GM21786 (cell line): ENCODE results near the gene MINK1.
"Not testable (repeated sequence)": the region's sequence is repeated elsewhere in the genome, so short reads cannot be mapped to it uniquely, and the experiment has no call there.

ENCODE experiments used
- ATAC-seq: cut with Tn5 transposase; IDR thresholded peaks from one replicate; pipeline ENCODE4 v1.9.1; 2021; ENCODE audit not compliant: unreplicated experiment

MINK1 gene

DNA sequence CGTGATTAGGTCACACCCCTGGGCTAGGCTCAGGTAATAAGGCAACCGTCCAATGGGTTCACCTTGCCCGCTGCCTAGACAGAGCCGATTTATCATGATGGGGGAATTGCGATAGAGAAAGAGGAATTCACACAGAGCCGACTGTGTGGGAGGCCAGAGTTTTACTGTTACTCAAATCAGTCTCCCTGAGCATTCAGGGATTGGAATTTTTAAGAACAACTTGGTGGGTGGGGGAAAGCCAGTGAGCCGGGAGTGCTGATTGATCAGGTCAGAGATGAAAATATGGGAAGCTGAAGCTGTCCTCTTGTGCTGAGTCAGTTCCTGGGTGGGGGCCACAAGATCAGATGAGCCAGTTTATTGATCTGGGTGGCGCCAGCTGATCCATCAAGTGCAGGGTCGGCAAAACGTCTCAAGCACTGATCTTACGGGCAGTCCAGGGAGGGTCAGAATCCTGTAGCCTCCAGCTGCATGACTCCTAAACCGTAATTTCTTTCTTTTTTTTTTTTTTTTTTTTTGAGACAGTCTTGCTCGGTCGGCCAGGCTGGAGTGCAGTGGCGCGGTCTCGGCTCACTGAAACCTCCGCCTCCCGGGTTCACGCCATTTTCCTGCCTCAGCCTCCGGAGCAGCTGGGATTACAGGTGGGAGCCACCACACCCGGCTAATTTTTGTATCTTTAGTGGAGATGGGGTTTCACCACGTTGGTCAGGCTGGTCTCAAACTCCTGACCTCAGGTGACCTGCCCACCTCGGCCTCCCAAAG is 93.6 kb downstream of the MINK1 start:
- ATAC-seq, result not testable (repeated sequence)

DNA sequence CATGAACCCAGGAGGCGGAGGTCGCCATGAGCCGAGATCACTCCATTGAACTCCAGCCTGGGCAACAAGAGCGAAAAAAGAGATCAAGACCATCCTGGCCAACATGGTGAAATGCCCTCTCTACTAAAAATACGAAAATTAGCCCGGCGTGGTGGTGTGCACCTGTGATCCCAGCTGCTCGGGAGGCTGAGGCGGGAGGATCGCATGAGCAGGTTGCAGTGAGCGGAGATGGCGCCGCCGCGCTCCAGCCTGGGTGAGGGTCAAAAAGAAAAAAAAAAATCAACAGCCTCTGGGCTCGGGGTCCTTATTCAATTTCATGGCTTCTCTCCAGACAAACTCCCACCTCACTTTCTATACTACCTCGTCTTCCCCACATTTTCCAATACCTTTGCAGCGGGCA is 95.7 kb downstream of the MINK1 start:
- no peak for ATAC-seq

DNA sequence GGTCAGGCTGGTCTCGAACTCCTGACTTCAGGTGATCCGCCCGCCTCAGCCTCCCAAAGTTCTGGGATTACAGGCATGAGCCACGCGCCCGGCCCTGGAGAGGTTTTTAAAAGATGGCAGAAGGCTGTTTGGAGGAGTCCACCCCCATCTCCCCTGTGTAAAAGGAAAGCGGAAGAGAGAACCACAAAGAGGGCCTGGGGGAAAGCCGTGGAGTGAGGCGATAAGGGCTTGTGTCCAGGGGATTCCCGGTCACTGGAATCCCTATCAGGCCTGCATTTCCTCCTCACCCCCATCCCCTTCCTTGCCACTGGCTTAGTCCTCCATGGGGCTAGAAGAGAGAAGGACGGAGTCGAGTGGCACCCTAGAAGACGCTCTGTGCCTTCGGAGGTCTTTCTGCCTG is 98.8 kb downstream of the MINK1 start, which contains the start of gene GP1BA:
Gene GP1BA, plus strand, starts transcription at position 315 of the 400 bp plus-strand sequence. CDS start 328 bp downstream, outside the sequence.
- ATAC-seq, result no peak

DNA sequence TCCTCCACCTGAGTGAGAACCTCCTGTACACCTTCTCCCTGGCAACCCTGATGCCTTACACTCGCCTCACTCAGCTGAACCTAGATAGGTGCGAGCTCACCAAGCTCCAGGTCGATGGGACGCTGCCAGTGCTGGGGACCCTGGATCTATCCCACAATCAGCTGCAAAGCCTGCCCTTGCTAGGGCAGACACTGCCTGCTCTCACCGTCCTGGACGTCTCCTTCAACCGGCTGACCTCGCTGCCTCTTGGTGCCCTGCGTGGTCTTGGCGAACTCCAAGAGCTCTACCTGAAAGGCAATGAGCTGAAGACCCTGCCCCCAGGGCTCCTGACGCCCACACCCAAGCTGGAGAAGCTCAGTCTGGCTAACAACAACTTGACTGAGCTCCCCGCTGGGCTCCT is 99.6 kb downstream of the MINK1 start:
- no peak for ATAC-seq

DNA sequence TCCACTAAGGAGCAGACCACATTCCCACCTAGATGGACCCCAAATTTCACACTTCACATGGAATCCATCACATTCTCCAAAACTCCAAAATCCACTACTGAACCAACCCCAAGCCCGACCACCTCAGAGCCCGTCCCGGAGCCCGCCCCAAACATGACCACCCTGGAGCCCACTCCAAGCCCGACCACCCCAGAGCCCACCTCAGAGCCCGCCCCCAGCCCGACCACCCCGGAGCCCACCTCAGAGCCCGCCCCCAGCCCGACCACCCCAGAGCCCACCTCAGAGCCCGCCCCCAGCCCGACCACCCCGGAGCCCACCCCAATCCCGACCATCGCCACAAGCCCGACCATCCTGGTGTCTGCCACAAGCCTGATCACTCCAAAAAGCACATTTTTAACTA is 100.5 kb downstream of the MINK1 start:
- ATAC-seq, result no peak

DNA sequence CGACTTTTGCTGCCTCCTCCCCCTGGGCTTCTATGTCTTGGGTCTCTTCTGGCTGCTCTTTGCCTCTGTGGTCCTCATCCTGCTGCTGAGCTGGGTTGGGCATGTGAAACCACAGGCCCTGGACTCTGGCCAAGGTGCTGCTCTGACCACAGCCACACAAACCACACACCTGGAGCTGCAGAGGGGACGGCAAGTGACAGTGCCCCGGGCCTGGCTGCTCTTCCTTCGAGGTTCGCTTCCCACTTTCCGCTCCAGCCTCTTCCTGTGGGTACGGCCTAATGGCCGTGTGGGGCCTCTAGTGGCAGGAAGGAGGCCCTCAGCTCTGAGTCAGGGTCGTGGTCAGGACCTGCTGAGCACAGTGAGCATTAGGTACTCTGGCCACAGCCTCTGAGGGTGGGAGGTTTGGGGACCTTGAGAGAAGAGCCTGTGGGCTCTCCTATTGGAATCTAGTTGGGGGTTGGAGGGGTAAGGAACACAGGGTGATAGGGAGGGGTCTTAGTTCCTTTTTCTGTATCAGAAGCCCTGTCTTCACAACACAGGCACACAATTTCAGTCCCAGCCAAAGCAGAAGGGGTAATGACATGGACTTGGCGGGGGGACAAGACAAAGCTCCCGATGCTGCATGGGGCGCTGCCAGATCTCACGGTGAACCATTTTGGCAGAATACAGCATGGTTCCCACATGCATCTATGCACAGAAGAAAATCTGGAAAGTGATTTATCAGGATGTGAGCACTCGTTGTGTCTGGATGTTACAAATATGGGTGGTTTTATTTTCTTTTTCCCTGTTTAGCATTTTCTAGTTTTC is 101.2 kb downstream of the MINK1 start:
- no peak for ATAC-seq

DNA sequence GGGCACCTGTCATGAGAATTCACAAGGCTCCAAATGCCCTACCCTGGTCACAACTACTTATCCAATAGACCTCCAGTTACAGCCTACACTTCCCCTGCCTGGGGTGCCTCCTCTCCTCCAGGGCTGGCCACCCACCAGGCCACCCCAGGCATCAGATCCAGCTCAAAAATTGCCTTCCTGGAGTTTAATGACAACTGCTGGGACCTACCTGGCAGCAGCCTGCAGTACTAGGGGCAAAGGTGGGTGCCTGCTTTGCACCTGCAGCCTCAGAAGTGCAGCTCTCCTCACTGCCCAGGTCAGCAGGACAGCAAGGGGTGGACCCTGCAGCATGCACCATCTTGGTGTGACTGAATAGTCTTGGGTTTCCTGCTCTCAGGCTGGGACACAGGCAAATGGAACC is 102.5 kb downstream of the MINK1 start:
- no peak for ATAC-seq

DNA sequence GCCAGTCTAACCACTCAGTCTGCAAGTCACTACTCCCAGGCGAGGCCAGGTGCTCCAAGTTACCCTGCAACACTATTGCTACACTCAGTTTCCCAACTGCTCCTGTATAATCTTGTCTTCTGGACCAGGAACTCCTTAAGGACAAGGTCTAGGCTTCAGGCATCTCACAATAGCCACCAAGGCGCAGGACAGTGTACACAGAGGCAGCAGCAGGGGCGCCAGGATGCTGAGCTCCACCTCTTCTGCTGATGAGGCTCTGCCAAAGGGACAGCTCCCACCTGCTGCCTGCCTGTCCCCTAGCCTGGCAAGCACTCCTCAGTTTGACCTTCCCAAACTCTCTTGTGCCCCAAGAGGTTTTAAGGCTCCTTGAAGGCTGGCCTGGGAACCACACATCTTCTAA is 103.3 kb downstream of the MINK1 start:
- no peak for ATAC-seq

DNA sequence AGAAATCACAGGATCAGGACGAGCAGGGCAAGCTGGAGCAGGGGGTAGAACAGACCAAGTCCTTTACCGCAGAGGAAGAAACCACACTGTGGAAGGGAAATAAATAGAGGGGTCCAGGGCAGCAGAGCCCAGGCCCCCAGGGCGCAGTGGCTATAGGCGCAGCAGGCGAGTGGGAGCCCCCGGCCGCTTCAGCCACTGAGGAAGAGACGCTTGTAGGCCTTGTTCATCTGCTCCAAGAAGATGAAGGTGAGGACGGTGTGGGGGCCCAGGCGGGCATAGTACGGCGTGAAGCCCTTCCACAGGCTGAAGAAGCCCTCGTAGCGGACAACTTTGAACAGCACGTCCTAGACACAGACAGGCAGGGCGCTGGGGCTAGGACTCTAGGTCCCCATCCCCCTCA is 104.4 kb downstream of the MINK1 start:
- ATAC-seq, result no peak

DNA sequence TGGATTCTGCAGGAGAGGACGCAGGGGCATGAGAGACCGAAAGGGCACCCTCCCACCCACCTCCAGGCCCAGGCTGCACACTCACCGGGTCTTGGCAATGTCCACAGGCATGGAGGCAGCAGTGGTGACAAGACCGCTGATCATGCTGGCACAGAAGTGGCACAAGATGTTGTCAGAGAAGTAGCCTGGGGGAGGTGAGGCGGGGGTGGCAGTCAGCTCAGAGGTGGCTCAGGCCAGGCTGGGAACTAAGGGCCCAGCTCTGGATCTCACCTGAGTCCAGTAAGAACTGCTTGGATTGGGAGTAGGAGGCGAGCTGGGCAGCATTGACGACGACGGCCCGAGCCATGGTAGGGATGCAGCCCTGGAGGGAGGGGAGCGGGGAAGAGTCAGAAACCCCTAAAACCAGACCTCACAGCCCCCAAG is 104.9 kb downstream of the MINK1 start:
- no peak for ATAC-seq

DNA sequence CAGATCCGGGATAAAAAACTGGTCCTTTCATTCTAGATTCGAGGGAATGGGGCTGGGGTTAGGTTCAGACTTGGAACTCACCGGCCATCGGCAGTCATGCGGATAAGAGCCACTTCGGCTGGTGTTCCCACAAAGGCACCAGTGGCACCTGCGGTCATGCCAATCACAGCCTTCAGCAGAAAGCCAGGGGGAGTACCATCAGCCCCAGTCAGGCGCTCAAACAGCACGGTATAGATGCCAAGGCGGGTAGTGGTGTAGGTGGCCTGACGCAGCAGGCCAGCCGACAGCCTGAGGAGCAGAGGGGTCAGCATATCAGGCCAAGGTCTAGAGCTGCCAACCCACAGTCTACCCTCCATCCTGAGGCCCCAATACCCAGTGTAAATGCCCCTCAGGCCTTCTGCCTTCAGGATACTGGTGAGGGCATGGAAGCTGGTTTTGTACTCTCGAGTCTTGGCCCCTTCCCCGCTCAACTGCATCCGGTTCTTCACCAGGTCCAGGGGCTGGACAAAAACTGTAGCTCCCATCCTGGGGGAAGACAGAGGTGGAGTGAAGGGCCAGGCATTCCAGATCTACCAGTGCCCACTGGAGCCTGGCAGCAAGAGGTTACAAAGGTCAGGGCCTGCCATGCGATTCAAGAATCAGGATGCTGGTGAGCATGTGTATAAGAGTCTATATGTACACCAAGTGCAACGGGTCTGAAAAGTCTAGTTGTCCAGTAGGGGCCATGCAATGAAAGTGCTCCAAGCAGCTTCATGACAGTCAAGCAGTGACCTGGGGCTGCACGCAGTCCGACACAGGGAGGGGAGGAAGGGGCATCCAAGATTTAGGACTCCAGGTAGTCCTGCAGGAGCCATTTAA is 105.8 kb downstream of the MINK1 start:
- no peak for ATAC-seq

DNA sequence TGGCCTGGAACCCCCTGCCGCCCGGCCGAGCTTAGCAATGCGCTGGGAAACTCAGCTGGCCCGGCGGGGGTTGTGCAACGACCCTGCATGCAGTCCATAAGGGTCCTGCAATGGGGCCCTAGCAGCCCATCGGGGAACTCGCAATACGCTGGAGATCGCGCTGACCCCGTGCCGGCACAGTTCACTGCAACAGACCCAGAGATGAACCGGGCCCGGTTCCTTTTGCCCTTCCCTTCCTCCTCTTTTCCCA is 106.3 kb downstream of the MINK1 start:
- ATAC-seq, result peak; percentile 6

DNA sequence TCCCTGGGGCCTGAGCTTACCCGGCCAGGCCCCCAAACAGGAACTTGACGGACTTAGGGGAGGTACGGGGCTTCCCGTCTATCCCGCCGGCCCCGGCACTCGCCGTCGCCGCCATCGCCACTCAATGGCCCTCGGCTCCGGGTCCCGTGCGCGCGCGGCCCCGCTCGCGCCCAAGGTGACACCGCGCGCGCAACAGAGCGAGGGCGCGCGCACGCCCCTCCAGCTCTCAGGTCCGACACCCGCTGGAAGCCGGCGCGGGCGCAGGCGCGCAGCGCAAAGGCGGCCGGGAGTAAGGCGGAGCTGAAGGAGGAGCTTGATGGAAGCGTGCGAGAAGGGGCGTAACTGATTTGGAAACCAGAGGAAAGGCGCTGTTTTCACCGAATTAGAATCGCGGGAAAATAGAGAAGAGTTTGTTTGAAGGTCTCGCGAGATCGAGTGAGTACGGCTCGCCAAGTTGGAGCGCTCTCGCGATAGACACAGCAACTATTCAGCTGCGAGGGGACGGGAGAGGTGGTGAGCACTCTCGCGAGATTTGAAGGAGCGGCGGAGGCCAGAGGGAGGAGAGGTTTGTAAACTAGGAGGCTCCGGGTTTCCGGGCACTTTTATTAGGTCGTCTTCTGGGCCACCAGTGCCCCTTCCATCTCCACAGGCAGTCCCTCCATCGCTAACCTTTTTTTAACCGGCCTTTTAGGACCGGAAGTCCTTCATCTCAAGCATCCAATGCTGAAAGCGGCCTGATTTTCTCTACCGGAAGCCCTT is 106.8 kb downstream of the MINK1 start, which contains the start of the genes RNF167 and SLC25A11:
Gene RNF167, plus strand, starts transcription at position 473 of the 759 bp plus-strand sequence. CDS start 642 bp downstream, outside the sequence.
Gene SLC25A11, minus strand, starts transcription at position 251 of the 759 bp plus-strand sequence. Its CDS starts 136 bp downstream, at position 115.
- ATAC-seq, result peak; percentile 73

DNA sequence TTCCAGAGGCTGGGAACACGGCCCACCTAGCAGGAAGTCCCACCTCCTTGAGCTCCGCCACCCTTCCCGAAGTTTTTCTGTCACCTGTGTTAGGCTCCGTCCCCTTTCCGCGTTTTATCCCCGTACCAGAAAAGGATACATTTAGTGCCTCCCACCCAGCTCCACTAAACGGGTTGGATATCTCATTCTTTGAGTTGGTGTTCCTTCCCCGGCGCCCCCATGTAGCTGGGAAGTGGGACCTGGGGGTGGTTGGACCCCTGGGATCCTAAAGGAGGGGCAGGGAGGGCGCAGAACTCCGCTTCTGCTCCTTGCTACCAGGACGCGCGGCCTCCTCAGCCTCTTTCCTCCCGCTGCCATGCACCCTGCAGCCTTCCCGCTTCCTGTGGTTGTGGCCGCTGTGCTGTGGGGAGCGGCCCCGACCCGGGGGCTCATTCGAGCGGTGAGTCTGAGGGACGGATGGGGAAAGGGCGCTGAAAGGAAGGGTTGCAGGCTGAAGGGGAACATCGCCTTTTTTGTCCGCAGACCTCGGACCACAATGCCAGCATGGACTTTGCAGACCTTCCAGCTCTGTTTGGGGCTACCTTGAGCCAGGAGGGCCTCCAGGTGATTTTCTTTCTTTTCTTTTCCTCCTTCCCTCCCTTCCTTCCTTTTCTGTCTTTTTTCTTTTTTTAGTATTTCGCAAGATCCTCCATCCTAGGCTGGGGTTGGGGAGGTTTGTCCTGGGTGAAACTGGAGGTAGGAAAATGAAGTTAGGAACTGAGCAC is 107.6 kb downstream of the MINK1 start:
- no peak for ATAC-seq

DNA sequence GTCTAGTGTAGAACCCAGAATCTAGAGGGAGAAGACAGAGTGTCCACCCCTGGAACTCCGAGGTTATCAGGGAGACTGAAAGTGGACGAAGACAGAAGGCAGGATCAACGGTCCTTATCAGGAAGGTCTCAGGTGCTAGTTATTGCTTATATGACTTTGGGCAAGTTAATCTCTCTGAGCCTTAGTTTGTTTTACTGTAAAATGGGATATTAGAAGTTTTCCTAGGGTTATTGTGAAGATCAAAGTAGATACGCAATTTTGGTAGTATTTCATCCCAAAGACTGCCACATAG is 108.1 kb downstream of the MINK1 start:
- no peak for ATAC-seq

DNA sequence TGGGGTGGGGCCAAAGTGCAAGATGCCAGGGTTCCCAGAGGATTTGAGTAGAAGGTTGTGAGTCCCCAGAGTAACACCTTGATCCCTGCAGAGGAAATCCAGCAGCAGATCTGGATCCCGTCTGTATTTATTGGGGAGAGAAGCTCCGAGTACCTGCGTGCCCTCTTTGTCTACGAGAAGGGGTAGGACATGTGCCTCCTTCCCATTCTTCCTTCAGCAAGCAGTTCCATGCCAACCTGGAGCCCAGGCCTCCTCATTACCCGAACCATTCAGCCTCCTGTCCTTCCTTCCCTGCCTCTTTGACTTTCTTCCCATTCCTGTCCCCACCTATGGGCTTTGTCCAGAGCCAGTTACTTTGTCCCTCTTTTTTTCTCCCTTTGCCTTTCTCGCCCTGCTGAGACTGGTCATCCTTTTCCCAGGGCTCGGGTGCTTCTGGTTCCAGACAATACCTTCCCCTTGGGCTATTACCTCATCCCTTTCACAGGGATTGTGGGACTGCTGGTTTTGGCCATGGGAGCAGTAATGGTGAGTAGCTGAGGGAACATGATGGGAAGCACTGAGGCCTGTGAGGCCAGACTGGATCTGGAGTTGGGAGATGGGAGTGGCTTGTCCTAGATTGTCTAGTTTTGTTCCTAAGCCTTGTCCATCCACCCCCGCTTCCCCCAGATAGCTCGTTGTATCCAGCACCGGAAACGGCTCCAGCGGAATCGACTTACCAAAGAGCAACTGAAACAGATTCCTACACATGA is 109.8 kb downstream of the MINK1 start:
- no peak for ATAC-seq

DNA sequence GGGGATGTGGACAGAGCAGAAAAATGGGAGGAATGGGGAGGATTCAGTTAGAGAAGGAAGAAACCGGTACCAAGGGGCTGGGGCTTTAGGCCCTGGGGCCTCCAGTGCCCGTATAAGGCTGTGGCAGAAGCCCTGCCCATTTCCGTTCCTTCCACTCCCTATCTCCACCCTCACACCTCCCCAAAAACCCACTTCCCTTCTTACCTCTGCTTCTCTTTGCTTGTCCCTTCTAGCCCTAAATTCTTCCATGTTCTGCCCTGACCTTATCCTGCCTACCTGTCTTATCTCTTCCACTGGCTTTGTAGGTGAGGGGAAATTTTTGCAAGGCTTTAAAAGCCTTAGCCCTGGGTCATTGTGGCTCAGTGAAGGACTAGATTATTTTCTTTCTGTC is 111.0 kb downstream of the MINK1 start:
- ATAC-seq, result no peak

DNA sequence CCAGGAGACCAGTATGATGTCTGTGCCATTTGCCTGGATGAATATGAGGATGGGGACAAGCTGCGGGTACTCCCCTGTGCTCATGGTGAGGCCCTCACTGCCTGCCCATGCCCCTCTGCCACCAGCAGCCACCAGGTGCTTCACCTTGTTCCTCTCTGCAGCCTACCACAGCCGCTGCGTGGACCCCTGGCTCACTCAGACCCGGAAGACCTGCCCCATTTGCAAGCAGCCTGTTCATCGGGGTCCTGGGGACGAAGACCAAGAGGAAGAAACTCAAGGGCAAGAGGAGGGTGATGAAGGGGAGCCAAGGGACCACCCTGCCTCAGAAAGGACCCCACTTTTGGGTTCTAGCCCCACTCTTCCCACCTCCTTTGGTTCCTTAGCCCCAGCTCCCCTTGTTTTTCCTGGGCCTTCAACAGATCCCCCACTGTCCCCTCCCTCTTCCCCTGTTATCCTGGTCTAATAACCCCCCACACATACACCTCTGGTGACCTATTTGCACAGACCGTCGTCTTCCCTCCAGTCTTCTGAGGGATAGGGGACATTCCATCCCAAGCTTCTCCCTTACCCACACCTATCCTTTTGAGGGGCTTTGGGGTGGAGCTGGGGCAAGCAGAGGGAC is 111.5 kb downstream of the MINK1 start:
- no peak for ATAC-seq
